Left ventricle myocardium inferior (tissue), 1 donor: ENCODE measurements around the gene UCKL1. TPM values are rescaled to one million over a fixed set of nuclear protein-coding genes. Genes with fewer than 3 reads are reported as not detected.

Experiments used
- DNase-seq: peaks from one replicate; pipeline ENCODE4 v3.0.0-alpha.2; 2020
- H3K27ac ChIP-seq: fragments of 200-600 bp; replicated peaks from 2 replicates; pipeline ENCODE4 v1.8.0; 2021
- H3K27me3 ChIP-seq: fragments of 200-600 bp; 2 replicates; pipeline ENCODE4 v1.8.0; 2021; ENCODE audit warnings: low read depth
- H3K36me3 ChIP-seq: fragments of 200-600 bp; 2 replicates; pipeline ENCODE4 v1.8.0; 2021
- H3K4me1 ChIP-seq: fragments of 200-600 bp; 2 replicates; pipeline ENCODE4 v1.8.0; 2021
- H3K4me3 ChIP-seq: fragments of 200-600 bp; 2 replicates; pipeline ENCODE4 v1.8.0; 2021; ENCODE audit warnings: mild to moderate bottlenecking, moderate library complexity
- H3K9me3 ChIP-seq: fragments of 200-600 bp; replicated peaks from 2 replicates; pipeline ENCODE4 v1.8.0; 2021
- CTCF ChIP-seq: fragments of 200-600 bp; IDR thresholded peaks from 2 replicates; pipeline ENCODE4 v1.8.0; 2021; ENCODE audit warnings: antibody characterized with exemption, mild to moderate bottlenecking, borderline replicate concordance
- intact Hi-C: fragments of 100-400 bp; cut with micrococcal nuclease; formaldehyde crosslinking; loops from one replicate; pipeline ENCODE4 v1.11.0; 2022
- total RNA-seq: library from RNA; stranded (reverse); fragmentation: NEBNext Ultra II Directional; extraction: Animal tissue kit (Norgen Biotek cat#: 25700); gene quantifications from one replicate; pipeline ENCODE4 v1.2.1, GENCODE V29; 2021
- donor health status: DM: no; HTN: yes; CAD: no; lungs with severe emphysema.

The UCKL1 gene
- total RNA-seq, 1 donor from 2014 or later = 41.0 TPM

- Histone ChIP-seq H3K9me3 (no peaks in the 10 kb centered on the region), H3K36me3 (peaks cover 14% of the 10 kb centered on the region)
Measured at GRCh38 chr20:63969838-63970713, 13.9 kb upstream of the UCKL1 start, which contains the start of gene ZNF512B. Gene ZNF512B (minus strand): TSS chr20:63969930. CDS start chr20:63967950, 1,980 bp downstream.

DNA sequence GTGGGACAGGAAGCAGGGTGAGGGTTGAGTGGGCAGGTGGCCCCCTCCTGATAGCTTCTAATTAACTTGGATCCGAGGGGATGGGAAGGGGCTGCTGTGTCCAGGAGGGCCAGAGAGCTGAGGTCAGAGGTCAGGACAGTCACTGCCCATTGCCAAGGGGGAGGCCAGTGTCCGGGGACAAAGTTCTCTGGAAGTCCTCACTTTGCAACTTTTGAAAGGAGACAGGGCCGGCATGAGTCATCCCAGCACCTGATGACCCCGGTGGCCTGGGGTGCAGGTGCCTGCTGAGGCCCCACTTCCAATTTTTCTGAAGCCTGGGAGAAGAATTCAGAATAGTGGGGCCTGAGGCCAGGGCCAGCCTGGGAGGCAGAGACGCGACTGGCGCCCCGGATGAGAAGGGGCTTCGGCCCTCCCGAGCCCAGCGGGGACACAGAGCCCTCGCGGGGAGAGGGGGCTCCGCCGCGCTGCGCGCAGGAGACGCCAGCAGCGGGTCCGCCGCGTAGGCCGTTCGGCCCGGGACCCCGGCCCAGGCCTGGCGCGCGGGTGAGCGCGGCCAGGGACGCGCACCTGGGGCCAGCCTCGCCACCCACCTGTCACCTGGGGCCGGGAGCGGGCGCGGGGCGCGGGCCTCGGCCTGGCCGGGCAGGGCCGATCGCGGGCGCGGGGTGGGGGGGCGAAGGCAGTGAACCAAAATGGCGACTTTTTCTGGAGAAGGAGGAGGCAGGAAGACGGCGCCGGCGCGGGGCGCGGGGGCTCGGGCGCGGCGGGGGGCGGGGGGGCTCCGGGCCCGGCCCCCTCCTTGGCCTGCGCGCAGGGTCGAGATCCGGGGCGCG is 12.9 kb upstream of the UCKL1 start:
- no peaks in the 10 kb centered on the region for H3K27me3 ChIP-seq
- no peak for TF ChIP-seq CTCF
- peaks cover 19% of the 10 kb centered on the region for H3K36me3 ChIP-seq
- H3K9me3 ChIP-seq = no peaks in the 10 kb centered on the region
- H3K27ac ChIP-seq = peak overlapping the region; percentile 65
- H3K4me1 ChIP-seq = peaks cover 43% of the 10 kb centered on the region
- intact Hi-C loops = no loop called here
- peak overlapping the region; percentile 69 for H3K4me3 ChIP-seq
- peak; percentile 20 for DNase-seq

More at GRCh38 chr20:63969838-63970713, 13.9 kb upstream of the UCKL1 start, which contains the start of gene ZNF512B:
- no peak for TF ChIP-seq CTCF
- Histone ChIP-seq H3K27me3 (no peaks in the 10 kb centered on the region), H3K27ac (peak within 1 kb of the TSS; percentile 65), H3K4me1 (peaks cover 48% of the 10 kb centered on the region), H3K4me3 (peak within 1 kb of the TSS; percentile 69)
- intact Hi-C loops = loop anchor here (5.0 kb wide), 1 partner anchor 433 kb away; the partner anchor contains the start of gene PTK6
- DNase-seq = peak; percentile 73

DNA sequence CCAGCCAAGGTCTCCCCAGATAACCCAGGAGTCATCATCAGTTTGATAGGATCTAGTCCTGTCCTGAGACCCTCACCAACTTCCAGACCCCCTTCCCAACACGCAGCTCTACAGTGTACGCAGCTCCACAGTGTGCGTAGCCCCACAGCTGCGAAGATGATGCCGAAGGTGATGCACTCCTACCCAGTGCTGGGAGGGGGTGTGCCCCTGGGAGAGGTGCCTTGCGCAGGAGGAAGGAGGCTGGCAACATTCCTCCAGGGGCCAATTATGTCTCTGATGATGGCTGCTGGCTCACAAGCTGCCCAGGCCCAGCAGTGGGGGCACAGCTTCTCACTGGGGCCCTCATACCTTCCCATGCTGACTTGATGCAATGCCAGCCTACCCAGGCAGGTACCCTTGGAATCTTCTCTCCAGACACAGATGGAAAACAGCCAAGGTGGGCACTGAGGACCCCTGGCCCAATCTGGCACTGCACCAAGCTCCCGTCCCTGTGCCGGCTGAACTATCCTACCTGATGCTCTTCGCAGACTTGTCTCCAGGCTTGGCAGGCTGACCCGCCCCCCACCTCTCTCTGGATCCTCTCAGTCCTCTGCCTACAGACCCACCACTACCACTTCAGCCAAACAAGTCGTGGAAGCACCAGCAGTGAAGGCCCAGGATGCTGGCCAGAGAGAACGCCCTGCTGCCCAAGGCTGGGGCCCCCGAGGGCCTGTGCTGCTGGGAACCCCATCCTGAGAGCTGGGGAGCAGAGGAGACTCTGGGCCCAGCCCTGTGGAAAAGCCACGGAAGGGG is 12.1 kb upstream of the UCKL1 start:
- TF ChIP-seq CTCF = no peak

GRCh38 chr20:63967330-63968135 is 11.3 kb upstream of the UCKL1 start:
- H3K36me3 ChIP-seq = peaks cover 35% of the 10 kb centered on the region
- H3K27ac ChIP-seq = no peak overlapping the region
- intact Hi-C loops = no loop called here
- H3K4me1 ChIP-seq = peaks cover 33% of the 10 kb centered on the region
- peak; percentile 16 for DNase-seq
- no peak overlapping the region for H3K4me3 ChIP-seq
- no peak for TF ChIP-seq CTCF
- H3K27me3 ChIP-seq = no peaks in the 10 kb centered on the region
- no peaks in the 10 kb centered on the region for H3K9me3 ChIP-seq

More for the DNA sequence above, 12.1 kb upstream of the UCKL1 start:
- intact Hi-C loops = no loop called here
- Histone ChIP-seq H3K27me3 (no peaks in the 10 kb centered on the region), H3K4me3 (peak overlapping the region; percentile 69), H3K27ac (peak overlapping the region; percentile 65), H3K4me1 (peaks cover 37% of the 10 kb centered on the region), H3K9me3 (no peaks in the 10 kb centered on the region), H3K36me3 (peaks cover 27% of the 10 kb centered on the region)
- DNase-seq = peak; percentile 12
